Neural progenitor cell (in vitro differentiated cells): ENCODE measurements around the gene OVAAL. TPM values are rescaled to one million over a fixed set of nuclear protein-coding genes. Genes with fewer than 3 reads are reported as not detected.
A peak's percentile ranks its signal among the peaks of the same experiment; 100 is the strongest.

Experiments
- DNase-seq: peaks from one replicate; pipeline ENCODE4 v3.0.0-alpha.2; 2016; ENCODE audit warnings: low spot score
- H2AFZ ChIP-seq: fragments of 200-600 bp; sonication (generic); replicated peaks from 2 replicates; pipeline ENCODE4 v1.6.1; 2016; ENCODE audit warnings: antibody characterized with exemption
- H3F3A ChIP-seq: fragments of 200-600 bp; sonication (generic); 2 replicates; pipeline ENCODE4 v1.6.1; 2016; ENCODE audit warnings: antibody characterized with exemption, low read depth
- H3K27ac ChIP-seq: fragments of 200-600 bp; sonication (generic); 2 replicates; pipeline ENCODE4 v1.5.1; 2016; ENCODE audit warnings: mild to moderate bottlenecking
- H3K27me3 ChIP-seq: fragments of 200-600 bp; sonication (generic); 2 replicates; pipeline ENCODE4 v1.6.1; 2016; ENCODE audit warnings: mild to moderate bottlenecking, moderate library complexity
- H3K36me3 ChIP-seq: fragments of 200-600 bp; sonication (generic); 2 replicates; pipeline ENCODE4 v1.5.1; 2016
- H3K4me1 ChIP-seq: fragments of 200-600 bp; sonication (generic); 2 replicates; pipeline ENCODE4 v1.6.1; 2016; ENCODE audit warnings: mixed run types
- H3K4me2 ChIP-seq: fragments of 200-600 bp; sonication (generic); 2 replicates; pipeline ENCODE4 v1.6.1; 2016
- H3K4me3 ChIP-seq: fragments of 200-600 bp; sonication (generic); 2 replicates; pipeline ENCODE4 v1.5.1; 2016
- H3K79me2 ChIP-seq: fragments of 200-600 bp; sonication (generic); 2 replicates; pipeline ENCODE4 v1.6.1; 2016; ENCODE audit warnings: low read depth
- H3K9ac ChIP-seq: fragments of 200-600 bp; sonication (generic); 2 replicates; pipeline ENCODE4 v1.6.1; 2016
- H3K9me3 ChIP-seq: fragments of 200-600 bp; sonication (generic); 2 replicates; pipeline ENCODE4 v1.5.1; 2016; ENCODE audit warnings: low read depth
- H4K20me1 ChIP-seq: fragments of 200-600 bp; sonication (generic); 2 replicates; pipeline ENCODE4 v1.6.1; 2016; ENCODE audit warnings: low read depth
- H3K27ac Mint-ChIP-seq: 3 replicates; pipeline ENCODE4 v1.8.0; 2021; ENCODE audit warnings: mixed read lengths
- H3K27me3 Mint-ChIP-seq: 2 replicates; pipeline ENCODE4 v1.8.0; 2022; ENCODE audit warnings: low read depth, mild to moderate bottlenecking, inconsistent platforms, moderate library complexity, mixed read lengths; ENCODE audit not compliant: insufficient read depth
- H3K36me3 Mint-ChIP-seq: 3 replicates; pipeline ENCODE4 v1.8.0; 2021; ENCODE audit warnings: mixed read lengths
- H3K4me1 Mint-ChIP-seq: 3 replicates; pipeline ENCODE4 v1.8.0; 2021; ENCODE audit warnings: mixed read lengths
- H3K4me3 Mint-ChIP-seq: 3 replicates; pipeline ENCODE4 v1.8.0; 2021; ENCODE audit warnings: mild to moderate bottlenecking, moderate library complexity, mixed read lengths
- H3K9me3 Mint-ChIP-seq: 3 replicates; pipeline ENCODE4 v1.8.0; 2020; ENCODE audit warnings: mixed read lengths
- EZH2 ChIP-seq: fragments of 200-600 bp; sonication (generic); IDR thresholded peaks from 2 replicates; pipeline ENCODE4 v1.6.1; 2017; ENCODE audit warnings: antibody characterized with exemption, mild to moderate bottlenecking, moderate library complexity
- EZH2phosphoT487 ChIP-seq: fragments of 200-600 bp; sonication (generic); IDR thresholded peaks from 2 replicates; pipeline ENCODE4 v1.6.1; 2017; ENCODE audit warnings: antibody characterized with exemption
- total RNA-seq: library from RNA; depleted of rRNA; stranded (reverse); fragments of >200 nt; gene quantifications from 2 replicates; pipeline ENCODE4 v1.2.3, GENCODE V29; 2015; ENCODE audit warnings: low replicate concordance
- TF ChIP-seq, protein P1 (sequence below): fragments of 200-600 bp; sonication (generic); IDR thresholded peaks from 2 replicates; pipeline ENCODE4 v1.5.1; 2017; ENCODE audit warnings: antibody characterized with exemption, mild to moderate bottlenecking

Gene OVAAL
- total RNA-seq, 1 donor from 2014 or later, result not detected

DNA sequence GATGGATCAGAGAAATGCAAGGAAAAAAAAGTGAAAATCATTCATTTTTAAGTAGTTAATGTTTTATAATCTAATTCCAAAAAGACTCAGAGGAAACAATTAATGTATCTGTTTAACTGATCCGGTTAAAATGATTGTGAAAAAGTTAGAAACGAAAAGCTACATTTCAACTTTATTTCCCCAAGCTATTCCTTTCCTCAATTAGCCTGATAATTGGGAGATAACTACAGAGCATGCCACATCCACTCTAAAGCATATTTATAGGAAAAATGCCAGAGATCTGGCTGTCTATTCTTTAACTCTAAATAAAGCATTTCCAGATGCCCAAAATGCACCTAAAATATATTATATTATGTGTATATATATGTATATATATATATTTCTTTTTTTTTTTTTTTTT is 37.2 kb downstream of the OVAAL start:
- TF ChIP-seq EZH2, result no peak
- TF ChIP-seq, protein P1, sequence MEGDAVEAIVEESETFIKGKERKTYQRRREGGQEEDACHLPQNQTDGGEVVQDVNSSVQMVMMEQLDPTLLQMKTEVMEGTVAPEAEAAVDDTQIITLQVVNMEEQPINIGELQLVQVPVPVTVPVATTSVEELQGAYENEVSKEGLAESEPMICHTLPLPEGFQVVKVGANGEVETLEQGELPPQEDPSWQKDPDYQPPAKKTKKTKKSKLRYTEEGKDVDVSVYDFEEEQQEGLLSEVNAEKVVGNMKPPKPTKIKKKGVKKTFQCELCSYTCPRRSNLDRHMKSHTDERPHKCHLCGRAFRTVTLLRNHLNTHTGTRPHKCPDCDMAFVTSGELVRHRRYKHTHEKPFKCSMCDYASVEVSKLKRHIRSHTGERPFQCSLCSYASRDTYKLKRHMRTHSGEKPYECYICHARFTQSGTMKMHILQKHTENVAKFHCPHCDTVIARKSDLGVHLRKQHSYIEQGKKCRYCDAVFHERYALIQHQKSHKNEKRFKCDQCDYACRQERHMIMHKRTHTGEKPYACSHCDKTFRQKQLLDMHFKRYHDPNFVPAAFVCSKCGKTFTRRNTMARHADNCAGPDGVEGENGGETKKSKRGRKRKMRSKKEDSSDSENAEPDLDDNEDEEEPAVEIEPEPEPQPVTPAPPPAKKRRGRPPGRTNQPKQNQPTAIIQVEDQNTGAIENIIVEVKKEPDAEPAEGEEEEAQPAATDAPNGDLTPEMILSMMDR, result no peak
- Mint-ChIP-seq H3K4me1 (peaks cover 50% of the 10 kb centered on the region), H3K27ac (no peak overlapping the region), H3K36me3 (no peaks in the 10 kb centered on the region), H3K27me3 (peaks cover 7% of the 10 kb centered on the region), H3K9me3 (no peaks in the 10 kb centered on the region), H3K4me3 (no peak overlapping the region)
- H3K4me2 ChIP-seq, result no peak overlapping the region
- no peak for DNase-seq
- H2AFZ ChIP-seq, result no peak overlapping the region
- H3K4me3 ChIP-seq, result no peak overlapping the region
- H4K20me1 ChIP-seq, result no peaks in the 10 kb centered on the region
- H3K9ac ChIP-seq, result no peak overlapping the region
- H3K27ac ChIP-seq, result no peak overlapping the region
- H3K79me2 ChIP-seq, result no peaks in the 10 kb centered on the region
- peaks cover 26% of the 10 kb centered on the region for H3F3A ChIP-seq
- peaks cover 26% of the 10 kb centered on the region for H3K4me1 ChIP-seq
- no peaks in the 10 kb centered on the region for H3K27me3 ChIP-seq
- no peaks in the 10 kb centered on the region for H3K9me3 ChIP-seq
- no peaks in the 10 kb centered on the region for H3K36me3 ChIP-seq

DNA sequence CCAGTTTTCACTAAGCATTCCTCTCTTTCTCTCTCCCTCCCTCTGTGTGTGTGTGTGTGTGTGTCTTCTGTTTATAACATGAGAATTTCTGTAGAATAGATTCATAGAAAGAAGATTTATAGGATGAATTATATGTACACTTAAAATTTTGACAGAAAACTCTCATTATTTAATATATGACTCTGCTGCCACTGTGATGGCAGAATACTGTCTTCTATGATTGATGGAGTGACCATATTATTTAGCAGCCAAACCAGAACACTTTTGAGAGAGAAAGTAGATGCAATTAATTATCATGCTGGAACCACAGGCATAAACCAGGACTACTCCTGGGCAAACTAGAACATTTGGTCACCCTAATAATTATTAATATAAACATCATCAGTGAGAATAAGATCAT is 38.8 kb downstream of the OVAAL start:
- H3K27me3 ChIP-seq, result no peaks in the 10 kb centered on the region
- no peak overlapping the region for H3K9ac ChIP-seq
- H3K27ac ChIP-seq, result no peak overlapping the region
- peaks cover 26% of the 10 kb centered on the region for H3F3A ChIP-seq
- H3K9me3 ChIP-seq, result no peaks in the 10 kb centered on the region
- peaks cover 47% of the 10 kb centered on the region for H3K4me1 Mint-ChIP-seq
- no peak overlapping the region for H3K4me3 ChIP-seq
- H4K20me1 ChIP-seq, result no peaks in the 10 kb centered on the region
- no peaks in the 10 kb centered on the region for H3K79me2 ChIP-seq
- H3K36me3 Mint-ChIP-seq, result no peaks in the 10 kb centered on the region
- peaks cover 2% of the 10 kb centered on the region for H3K27me3 Mint-ChIP-seq
- no peaks in the 10 kb centered on the region for H3K9me3 Mint-ChIP-seq
- TF ChIP-seq EZH2phosphoT487, result no peak
- TF ChIP-seq, protein P1, result no peak
- TF ChIP-seq EZH2, result no peak
- no peaks in the 10 kb centered on the region for H3K36me3 ChIP-seq
- H3K4me3 Mint-ChIP-seq, result no peak overlapping the region
- no peak overlapping the region for H3K4me2 ChIP-seq
- no peak overlapping the region for H2AFZ ChIP-seq
- H3K27ac Mint-ChIP-seq, result no peak overlapping the region
- no peak for DNase-seq
- peaks cover 24% of the 10 kb centered on the region for H3K4me1 ChIP-seq

DNA sequence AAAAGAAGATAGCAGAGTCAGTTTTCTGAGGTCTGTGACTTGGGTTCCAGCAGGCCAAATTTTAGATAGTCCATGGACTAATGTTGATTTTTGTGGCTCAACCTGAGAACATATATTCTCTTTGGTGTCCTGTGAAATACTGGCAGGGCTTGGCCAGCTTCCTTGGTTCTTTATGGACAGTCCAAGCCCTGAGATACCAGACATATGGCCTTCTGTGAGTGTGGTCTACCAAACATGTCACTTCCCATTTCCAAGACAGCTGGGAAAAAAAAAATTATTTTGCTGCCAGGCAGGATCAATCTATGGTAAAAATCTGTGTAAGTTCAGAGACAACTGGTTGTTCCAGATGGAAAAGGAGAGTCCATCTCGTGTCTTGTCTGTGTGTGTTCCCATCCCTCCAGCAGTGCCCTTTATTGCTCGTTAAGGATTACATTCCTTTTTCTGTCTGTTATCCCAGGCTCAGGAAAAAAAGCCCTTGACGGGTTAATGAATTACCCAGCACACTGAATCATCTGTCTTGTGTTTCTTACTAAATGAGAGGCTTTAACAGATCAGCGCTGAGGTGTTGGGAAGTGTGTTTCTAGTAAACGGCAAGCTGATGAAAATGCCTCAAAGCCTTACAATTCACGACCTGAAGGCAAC is 39.7 kb downstream of the OVAAL start:
- no peak overlapping the region for H3K27ac ChIP-seq
- peaks cover 17% of the 10 kb centered on the region for H3F3A ChIP-seq
- no peaks in the 10 kb centered on the region for H3K27me3 Mint-ChIP-seq
- H3K4me3 Mint-ChIP-seq, result no peak overlapping the region
- no peaks in the 10 kb centered on the region for H3K9me3 ChIP-seq
- H2AFZ ChIP-seq, result no peak overlapping the region
- H3K27ac Mint-ChIP-seq, result no peak overlapping the region
- H3K36me3 ChIP-seq, result no peaks in the 10 kb centered on the region
- H3K36me3 Mint-ChIP-seq, result no peaks in the 10 kb centered on the region
- no peaks in the 10 kb centered on the region for H3K9me3 Mint-ChIP-seq
- H3K79me2 ChIP-seq, result no peaks in the 10 kb centered on the region
- peak; percentile 47 for DNase-seq
- H3K4me1 Mint-ChIP-seq, result peaks cover 38% of the 10 kb centered on the region
- TF ChIP-seq, protein P1, result no peak
- TF ChIP-seq EZH2, result no peak
- no peak for TF ChIP-seq EZH2phosphoT487
- H3K4me1 ChIP-seq, result peaks cover 14% of the 10 kb centered on the region
- H3K4me3 ChIP-seq, result no peak overlapping the region
- H3K9ac ChIP-seq, result no peak overlapping the region
- peak overlapping the region; percentile 56 for H3K4me2 ChIP-seq
- H3K27me3 ChIP-seq, result no peaks in the 10 kb centered on the region
- no peaks in the 10 kb centered on the region for H4K20me1 ChIP-seq
